ENCODE data around the gene ARL8B.
"Not testable (repeated sequence)": the region's sequence is repeated elsewhere in the genome, so short reads cannot be mapped to it uniquely, and the experiment has no call there.

Gene ARL8B

GRCh38 chr3:5172018-5172417 is 49.9 kb downstream of the ARL8B start:
- no peak for DNase-seq (ENCODE audit: extremely low read depth, low read depth)
- no peak for TF ChIP-seq CTCF (IDR thresholded peaks at IDR 0.05; ENCODE audit: low read depth, low read length)

DNA sequence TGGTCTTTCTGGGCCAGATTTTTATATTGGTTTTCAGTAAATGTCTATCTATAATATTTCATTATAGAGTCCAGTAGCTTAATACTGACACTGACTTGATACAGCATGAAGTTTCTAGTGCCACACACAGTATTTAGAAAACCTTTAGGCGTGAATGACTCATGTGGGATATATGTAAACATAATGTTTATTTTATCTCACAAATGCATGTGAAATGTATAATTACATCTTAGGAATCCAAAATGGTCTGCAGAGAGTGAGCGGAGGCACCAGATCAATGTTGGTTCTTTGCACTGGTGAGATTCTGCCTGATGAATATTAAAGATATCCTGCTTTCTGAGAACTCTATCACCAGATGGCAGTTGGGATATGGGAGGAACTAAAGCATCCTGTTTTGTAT is 56.9 kb downstream of the ARL8B start:
- DNase-seq (ENCODE audit: extremely low read depth, low read depth) = not testable (repeated sequence)

- TF ChIP-seq CTCF (IDR thresholded peaks at IDR 0.05; ENCODE audit: low read depth, low read length) = no peak
- DNase-seq (ENCODE audit: extremely low read depth, low read depth) = no peak
Measured at GRCh38 chr3:5181469-5182141, 59.5 kb downstream of the ARL8B start.

GRCh38 chr3:5183714-5184113 is 61.6 kb downstream of the ARL8B start:
- not testable (repeated sequence) for DNase-seq (ENCODE audit: extremely low read depth, low read depth)

DNA sequence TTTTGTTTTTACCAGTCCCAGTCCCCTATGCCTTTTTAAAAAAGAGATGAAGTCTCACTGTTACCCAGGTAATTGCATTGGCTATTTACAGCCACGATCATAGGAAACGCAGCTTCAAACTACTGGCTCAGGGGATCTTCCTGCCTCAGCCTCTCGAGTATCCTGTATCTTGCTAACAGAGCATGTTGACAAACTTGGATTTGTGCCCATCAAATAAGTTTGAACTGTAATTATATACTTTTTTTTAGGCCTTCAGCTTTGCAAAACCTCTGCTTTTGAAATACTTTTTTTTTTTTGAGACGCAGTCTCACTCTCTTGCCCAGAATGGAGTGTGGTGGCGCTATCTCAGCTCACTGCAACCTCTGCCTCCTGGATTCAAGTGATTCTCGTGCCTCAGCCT is 62.4 kb downstream of the ARL8B start:
- no peak for TF ChIP-seq CTCF (IDR thresholded peaks at IDR 0.05; ENCODE audit: low read depth, low read length)
- no peak for DNase-seq (ENCODE audit: extremely low read depth, low read depth)

DNA sequence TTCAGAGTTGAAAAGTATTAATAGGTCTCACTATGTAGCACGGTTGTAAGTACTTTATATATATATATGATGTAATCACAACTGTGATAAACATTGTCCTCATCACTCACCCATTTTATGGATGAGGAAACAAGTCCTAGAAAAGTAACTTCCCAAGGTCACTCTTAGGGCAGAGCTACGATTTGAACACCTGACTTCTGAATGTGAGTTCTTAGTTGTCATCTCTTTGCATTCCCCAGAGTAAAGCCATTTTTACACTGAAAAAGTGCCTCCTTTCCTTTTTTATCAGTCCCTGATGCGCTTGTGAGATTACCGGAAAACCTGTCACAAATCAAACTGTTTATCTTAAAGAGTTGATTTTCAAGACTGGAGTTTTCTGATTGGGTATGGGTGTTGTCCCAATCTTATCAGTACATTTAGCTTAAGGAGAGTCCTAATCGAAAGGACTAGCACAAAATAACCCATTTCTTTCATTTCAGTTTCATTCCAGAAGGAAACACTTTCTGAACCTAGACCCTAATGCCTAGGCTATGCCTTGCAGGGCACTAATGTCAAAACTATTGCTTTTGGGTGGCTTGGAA is 63.1 kb downstream of the ARL8B start:
- DNase-seq (ENCODE audit: extremely low read depth, low read depth) = no peak

DNA sequence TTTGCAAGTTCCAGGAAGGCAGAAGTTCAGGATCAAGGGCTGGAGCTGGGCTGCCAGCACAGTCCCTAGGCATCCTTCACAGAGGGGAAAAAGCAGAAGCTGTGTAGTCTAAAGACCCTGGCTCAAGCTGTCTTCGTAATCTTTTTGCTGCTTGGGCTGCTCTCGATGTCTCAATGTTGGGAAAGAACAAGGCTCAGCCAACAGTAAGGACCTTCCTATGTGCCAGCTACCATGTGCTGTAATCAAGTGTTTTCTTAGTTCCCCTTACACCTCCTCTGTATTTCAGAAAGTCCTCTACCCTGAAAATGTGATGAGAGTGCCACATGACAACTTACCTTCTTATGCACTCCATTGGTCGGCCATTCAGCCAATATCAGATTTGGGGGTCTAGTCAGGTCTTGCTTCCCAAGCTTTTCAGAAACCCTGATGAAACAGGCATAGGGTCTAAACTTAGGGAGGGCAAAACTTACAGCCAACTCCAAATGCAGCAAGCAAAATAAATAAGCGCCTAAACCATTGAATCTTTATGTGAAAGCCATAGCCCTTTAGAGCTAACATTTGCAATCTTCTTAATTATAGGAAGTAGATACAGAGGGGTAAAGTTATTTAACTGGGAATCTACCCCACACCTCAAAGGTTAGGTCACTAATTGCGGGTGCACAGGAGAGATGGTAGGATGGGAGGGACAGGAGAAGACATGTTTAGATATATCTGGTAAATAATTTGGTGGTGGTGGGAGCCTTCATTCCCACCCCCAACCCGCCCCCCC is 64.2 kb downstream of the ARL8B start:
- TF ChIP-seq CTCF (IDR thresholded peaks at IDR 0.05; ENCODE audit: low read depth, low read length) = no peak
- no peak for DNase-seq (ENCODE audit: extremely low read depth, low read depth)

More for the DNA sequence above, 63.1 kb downstream of the ARL8B start:
- TF ChIP-seq CTCF (IDR thresholded peaks at IDR 0.05; ENCODE audit: low read depth, low read length) = no peak

GRCh38 chr3:5186858-5187155 is 64.7 kb downstream of the ARL8B start:
- DNase-seq (ENCODE audit: extremely low read depth, low read depth) = no peak
- no peak for TF ChIP-seq CTCF (IDR thresholded peaks at IDR 0.05; ENCODE audit: low read depth, low read length)

All from AG09319 (cell line).